HG03196 (cell line): ENCODE measurements around the gene DRD3.
A peak's percentile ranks its signal among the peaks of the same experiment; 100 is the strongest.

Source experiments
- ATAC-seq: cut with Tn5 transposase; IDR thresholded peaks from one replicate; pipeline ENCODE4 v1.9.1; 2021; ENCODE audit not compliant: unreplicated experiment

DRD3 gene

DNA sequence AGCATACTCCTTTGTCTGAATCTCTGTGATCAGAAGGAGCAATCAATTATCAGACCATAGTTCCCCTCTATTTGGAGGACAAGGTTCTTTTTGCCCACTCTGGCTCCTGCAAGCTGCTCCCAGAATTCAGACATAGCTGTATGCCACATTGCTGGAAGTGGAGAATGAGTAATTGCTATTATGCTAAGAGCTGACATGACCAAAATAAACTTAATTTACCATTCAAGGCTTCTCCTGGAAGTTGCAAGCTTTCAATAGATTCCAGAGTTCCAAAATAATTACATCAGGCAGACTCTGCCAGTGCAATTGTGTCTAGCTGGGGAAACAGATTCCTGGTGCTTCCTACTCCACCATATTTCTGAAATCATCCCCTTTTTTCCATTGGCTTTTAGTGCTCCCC, 7.6 kb upstream of the DRD3 start:
- no peak for ATAC-seq

DNA sequence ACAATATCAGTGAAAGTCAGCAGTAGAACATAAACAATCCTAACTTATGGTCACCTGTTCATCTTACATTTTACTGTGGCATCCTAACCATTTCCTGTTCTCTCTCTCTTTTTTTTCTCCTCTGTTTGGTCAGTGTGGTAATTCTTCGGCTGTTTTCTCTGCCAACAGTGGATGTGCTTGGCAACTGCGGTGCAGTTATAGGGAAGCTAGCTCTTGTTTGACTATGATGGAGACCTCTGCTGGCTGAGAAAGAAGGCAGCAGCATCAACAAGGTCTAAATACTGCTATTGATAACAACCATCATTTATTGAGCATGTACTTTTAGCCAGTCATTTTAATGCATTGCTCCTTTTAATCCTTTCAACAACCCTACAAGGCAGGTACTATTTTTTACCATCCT, 723 bp upstream of the DRD3 start:
- ATAC-seq = no peak

DNA sequence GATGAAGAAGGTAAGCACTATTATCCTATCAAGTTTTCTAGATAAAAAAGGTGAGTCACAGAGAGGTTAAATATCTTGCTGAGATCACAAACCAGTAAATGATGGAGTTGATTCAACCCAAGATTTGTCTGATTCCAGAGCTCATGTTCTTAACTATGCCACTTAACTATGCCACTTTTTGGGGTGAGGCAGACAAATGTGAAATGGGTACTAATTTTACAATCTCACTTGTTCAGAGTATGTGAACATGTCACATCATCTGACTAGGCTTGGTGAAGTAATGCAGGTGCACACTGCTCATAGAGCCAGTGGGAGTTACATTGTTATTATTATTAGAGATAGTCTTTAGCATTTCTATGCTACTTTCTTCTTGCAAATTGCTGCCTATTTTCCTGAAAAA, 2.0 kb downstream of the DRD3 start:
- ATAC-seq = no peak

DNA sequence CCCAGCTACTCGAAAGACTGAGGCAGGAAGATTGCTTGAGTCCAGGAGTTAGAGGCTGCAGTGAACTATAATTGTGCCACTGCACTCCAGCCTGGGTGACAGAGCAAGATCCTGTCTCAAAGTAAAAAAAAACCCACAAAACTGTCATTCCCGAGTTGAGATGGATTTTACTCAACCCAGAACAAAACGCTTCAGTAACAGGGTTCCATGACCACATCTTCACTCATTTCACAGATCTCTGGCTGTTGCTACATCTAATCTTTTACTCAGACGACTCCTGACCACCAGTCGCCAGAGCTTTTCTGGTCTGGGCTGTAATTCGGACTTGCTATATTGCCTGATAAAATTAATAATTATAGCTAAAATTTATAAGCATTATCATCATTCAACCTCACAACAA, 2.4 kb downstream of the DRD3 start:
- ATAC-seq = no peak

DNA sequence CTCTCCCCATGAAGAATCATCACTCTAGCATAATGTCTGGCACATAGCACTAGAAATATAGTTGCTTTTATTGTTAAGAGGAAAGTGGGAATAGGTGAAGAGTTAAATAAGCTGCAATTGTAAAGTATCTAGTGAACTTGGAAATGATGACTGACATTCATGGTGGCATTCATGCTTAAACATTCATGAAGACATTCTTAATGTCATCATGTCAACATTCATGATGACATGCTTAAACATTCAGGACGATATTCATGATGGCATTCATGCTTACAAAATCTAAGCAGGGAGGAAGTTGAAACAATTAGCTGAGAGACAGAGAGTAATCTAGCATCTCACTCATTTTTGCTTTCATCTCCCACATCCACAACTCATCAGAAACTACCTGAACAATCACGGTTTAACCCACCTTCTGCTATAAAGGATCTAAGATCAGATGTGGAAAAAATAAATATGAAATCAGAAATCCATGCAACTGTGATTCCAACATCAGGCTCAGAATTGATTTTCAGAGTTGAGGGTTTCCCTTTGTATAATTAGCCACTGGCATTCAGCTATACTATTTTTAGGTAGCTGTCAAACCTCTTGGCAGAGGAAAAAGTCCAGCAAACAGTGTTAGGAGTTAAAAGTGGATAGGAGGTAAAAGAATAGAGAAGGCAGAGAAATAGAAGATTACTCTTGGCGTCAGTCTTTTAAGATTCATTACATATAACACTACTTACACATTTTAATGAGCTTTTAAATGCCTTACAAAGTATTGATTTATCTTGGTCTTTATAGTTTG, 3.5 kb downstream of the DRD3 start:
- no peak for ATAC-seq

DNA sequence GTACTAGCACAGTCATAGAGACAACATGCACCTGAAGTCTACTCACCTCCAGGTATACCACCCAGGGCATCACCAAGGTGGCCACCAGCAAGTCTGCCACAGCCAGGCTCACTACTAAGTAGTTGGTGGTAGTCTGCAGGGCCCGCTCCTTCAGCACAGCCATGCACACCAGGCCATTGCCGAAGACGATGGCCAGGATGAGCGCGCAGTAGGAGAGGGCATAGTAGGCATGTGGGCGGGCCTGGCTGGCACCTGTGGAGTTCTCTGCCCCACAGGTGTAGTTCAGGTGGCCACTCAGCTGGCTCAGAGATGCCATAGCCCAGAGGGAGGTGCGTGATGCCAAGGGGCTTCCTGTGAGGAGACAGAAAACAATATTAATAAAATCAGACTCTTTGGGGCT, 7.2 kb downstream of the DRD3 start:
- ATAC-seq = no peak

DNA sequence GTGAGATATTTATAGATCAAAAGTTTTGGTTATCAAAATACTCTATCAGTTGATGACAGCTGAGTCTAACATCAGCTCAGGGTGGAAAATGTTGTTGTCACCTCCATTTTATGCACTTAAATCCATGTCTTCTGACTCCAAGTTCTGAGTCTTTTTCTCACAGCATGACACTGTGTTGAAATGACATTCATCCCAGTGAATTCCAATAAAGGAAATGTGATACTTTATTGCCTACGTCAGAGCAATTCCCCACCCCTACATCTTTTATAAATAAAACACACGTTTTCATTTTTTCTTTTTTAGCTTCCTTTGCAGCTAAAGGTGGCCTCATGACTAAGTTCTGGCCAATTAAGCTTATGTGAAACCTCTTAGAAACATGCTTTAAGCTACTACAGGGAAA, 10.7 kb downstream of the DRD3 start:
- ATAC-seq = no peak

DNA sequence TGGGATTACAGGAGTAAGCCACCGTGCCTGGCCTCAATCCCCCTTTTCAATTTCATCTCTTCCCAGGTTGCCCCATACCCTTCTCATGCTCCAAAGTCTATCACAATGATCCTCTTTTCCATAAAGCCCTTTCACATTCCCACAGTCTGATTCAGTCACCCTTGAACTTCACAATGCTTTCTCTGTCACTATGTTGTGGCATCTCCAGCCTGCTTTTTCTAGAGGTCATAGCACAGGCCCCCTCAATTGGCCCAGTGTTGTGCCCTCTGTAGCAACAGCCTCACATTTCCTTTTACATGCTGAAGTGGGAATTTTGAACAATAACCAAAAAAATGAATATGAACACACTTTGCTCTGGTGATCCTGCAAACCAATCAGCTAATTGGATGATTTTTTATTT, 21.5 kb downstream of the DRD3 start:
- no peak for ATAC-seq

DNA sequence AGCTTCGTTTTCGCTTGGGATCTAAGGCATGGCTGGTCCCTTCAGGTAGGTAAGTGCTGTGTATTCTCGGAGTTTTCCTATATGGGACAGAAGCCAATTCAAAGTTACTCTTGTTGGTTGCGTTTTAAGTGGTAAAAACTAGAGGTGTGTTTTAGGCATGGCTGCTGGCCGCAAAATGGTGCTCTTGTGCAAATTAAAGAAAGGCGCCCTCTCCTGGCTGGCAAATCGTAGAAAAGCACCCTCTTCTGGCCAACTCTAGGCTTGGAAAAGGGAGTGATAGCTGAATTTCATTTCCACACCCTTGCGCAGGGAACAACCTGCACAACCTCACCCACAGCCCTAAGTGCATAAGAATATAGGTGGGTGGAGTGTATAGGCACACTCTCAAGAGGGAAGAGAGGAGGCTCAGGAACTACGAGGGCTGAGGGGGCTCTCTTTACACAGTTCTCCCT, 23.5 kb downstream of the DRD3 start:
- ATAC-seq = no peak

DNA sequence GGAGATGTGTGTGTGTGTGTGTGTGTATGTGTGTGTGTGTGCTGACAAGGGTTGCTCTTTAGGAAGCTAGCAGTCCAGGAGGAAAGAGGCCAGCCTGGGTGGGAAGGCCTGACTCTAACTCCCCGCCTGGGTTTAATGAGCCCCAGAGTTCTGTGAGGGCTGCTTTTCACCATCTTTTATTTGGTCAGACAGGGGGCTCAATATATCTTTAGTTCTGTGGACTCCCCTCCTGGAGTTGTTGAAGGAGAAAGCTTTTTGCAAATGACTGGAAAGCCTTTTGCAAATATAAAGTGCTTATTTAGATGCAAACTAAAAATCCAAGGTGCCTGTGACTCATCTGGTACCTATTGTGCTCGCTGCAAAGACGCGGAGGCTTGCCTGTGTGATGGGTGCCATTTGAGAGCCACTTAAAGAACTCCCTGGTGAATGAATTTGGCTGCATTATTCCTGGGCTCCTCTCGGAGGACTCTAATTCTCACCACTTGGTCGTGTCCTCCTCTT, 24.5 kb downstream of the DRD3 start:
- no peak for ATAC-seq

DNA sequence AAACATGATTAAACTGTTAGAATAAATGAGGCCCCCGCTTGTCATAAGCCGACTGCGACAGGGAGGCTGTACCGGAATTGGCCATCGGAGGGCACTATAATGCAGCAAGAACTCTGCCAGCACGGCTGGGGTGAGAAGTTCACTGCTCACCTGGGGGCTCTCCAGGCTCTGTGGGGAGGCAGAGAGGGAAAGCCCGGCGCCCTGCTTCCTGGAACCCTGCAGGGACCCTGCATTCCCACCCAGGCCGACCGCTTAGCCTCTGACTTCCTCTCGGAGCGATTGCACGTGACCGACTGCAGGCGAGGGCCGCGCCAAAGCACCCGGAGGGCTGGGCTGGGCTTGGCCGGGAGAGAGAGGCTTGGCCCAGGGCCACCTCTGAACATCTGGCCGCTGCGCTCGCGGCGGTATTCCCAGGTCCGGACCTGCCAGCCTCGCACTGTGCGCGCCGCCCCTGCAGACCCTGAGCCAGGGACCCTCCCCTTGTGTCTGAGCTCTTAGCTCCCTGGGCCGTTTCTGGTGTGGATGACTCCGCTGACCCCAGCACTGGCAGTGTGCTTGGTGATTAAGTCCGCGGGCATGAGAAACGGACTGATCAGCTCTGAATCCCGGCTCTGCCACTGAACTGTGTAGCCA, 26.2 kb downstream of the DRD3 start:
- ATAC-seq = peak; percentile 91

DNA sequence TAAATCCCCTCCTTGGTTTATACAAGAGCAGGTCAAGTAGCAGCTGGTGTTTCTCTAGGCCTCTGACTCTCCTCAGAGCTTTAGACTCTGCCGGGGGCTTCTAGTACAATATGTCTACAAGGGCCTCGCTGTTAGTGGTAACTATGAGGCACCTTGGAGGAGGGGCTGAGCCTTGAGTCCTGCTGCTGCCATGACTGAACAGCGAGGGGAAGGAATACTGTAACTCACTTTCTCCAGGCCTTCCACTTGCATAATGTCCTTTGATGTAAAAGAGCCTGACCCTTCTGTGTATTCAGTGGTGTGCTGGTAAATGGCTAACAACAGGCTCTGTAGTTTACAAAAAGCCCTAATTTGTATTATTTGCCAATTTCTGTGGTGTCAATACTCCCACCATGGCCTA, 27.8 kb downstream of the DRD3 start:
- ATAC-seq = no peak

DNA sequence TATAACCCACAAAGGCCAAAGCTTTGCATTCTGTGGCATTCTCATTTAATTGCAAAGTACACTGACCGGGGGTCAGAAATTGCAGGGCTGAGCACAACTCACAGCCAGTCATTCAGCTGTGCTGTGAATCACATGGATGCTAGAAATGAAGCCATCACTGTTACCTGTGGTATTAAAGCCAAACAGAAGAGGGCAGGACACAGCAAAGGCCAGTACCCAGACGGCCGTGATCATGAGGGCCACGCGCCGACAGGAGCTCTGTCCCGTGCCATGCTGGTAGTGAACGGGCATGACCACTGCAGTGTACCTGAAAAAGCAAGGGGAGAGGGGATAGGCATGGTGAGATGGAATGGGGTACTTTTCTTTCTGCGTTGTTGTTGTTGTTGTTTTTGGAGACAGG, 31.6 kb downstream of the DRD3 start:
- no peak for ATAC-seq

DNA sequence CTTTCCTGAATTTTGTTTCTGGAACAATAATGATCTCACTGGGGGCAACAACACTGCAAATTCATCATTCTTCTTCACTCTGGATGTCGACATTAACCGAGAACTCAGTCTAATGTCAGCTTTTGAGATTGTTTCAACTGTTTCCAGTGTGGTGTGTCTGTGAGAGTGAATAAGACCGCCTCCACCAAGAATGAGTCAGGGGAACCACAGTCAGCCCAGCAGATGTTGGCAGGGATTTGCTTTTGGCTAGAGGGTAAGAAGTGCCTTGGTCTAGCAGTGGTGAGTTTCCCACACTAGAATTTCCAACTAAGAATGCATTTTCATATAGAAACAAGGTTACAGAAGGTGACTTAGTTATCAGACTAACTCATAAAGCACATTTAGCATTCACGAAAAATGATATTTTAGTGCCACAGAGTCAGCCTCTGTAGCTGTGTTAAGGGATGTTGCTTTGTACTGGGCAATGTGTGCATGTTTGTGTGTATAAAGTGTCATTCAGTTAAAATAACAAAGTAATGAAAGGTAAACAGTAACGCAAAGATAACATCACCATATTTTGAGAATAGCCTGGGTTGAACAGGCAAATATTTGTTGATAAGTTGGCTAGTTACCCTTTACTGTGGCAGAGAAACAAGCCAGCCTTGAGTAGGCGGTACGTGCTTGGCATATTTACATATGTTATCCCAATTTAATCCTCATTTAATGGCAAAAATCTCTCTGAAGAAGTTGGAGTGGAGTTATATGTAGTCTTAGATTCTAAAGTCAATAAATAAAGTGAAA, 33.8 kb downstream of the DRD3 start:
- no peak for ATAC-seq

DNA sequence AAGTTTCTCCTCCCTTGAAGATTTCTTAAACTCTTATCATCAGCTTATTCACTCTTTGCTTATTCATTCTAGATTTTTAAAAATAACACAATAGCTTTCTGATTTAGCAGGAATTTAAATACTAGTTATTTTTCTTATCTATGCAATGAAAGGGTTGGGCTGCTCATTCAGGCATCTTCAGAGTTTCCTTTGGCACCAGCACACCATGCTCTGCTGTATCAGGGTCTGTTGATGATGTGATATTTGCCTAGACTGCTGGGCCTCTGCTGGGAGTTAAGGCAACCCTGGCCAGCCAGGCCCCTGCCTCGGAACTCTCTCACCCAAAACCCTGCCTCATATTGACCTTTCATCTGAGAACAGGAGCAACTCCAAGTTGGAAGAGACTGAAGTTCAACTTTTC, 35.0 kb downstream of the DRD3 start:
- no peak for ATAC-seq

DNA sequence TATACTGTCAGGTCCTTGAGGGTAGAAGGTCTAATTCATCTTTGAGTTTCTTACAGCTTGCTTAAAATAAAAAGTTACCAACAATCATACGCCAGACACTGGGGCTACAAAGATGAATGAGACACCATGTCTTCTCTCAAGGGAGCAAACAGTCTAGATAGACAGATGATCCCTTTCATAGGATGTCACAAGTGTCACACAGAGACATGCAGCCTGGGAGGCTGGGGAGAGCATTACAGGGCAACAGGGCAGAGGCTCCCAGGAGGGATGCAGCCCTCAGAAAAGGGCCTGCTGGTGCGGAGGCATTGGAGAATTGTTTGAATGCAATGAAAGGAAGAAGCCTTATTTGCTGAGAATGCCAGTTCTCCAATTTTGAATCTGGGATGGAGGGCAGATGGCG, 39.0 kb downstream of the DRD3 start:
- no peak for ATAC-seq

DNA sequence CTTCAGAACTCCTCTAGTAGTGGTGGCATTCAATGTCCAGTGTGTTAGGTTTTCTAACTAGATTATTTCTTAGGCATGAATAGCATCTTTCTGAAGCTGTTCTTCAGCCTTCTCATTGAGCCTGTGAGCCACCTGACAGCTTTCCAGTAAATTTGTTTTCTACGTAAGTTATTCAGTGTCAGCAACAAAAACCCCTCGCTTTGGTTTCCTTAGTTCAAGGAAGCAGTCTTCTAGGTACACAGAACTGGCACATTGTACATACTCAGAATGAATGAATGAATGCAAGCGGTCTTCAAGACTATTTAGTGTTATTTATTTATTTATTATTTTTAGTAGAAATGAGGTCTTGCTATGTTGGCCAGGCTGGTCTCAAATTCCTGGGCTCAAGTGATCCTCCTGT, 44.9 kb downstream of the DRD3 start:
- no peak for ATAC-seq

DNA sequence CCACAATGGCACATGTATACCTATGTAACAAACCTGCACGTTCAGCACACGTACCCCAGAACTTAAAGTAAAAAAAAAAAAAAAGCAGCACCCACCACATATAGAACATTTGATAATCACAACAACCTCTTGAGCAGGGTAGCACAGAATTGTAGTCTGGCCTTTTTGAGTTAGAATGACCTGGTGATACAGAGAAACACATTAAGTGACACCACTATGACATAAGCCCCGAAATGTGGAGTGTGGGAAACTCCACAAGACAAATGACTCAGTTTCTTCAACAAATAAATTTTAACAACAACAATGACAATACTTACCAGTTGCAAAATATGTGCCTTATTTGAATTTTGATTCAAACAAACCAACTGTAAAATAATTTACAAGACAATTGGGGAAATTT, 46.4 kb downstream of the DRD3 start:
- ATAC-seq = no peak

DNA sequence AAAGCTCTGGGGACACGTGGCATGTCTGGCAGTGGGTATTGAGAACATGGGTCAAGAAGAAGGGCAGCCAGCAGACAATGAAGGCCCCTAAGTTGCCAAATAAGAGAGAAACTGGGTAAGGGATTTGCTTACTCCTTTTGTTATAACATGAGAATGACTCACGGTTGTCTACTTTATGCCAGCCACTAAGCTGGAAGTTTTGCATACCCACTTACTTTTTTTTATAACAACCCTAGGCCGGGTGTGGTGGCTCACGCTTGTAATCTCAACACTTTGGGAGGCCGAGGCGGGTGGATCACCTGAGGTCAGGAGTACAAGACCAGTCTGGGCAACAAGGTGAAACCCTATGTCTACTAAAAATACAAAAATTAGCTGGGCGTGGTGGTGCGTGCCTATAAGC, 50.0 kb downstream of the DRD3 start:
- no peak for ATAC-seq

DNA sequence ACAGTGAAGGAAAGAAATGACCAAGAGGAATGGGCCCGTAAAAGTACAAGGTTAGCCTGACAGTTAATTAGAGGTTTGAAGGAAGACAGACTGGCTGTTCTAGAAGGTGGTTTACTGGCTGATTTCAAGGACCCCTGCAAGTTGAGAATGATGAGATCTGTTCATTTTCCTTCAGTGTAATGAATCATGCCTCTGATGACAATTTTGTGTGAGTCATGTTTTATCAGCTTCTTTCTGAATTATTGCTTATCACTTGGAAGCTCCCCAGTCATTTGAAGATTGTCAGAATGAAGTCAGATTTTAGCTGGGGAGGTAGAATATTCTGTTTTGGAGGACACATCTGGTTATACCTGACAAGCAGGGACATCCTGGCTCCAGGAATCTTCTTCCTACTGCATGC, 50.6 kb downstream of the DRD3 start:
- no peak for ATAC-seq

DNA sequence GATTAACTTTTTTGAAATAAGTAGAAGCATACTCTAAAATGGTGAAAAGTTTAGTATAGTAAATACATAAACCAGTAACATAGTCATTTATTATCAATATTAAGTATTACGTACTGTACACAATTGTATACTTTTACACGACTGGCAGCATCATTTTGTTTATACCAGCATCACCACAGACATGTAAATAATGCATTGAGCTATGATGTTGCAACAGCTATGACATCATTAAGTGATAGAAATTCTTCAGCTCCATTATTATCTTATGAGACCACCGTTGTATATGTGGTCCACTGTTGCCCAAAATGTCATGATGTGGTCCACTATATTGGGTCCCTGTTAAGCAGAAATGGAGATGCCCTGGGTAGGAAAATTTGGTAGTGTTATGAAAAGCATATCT, 51.3 kb downstream of the DRD3 start:
- ATAC-seq = no peak

DNA sequence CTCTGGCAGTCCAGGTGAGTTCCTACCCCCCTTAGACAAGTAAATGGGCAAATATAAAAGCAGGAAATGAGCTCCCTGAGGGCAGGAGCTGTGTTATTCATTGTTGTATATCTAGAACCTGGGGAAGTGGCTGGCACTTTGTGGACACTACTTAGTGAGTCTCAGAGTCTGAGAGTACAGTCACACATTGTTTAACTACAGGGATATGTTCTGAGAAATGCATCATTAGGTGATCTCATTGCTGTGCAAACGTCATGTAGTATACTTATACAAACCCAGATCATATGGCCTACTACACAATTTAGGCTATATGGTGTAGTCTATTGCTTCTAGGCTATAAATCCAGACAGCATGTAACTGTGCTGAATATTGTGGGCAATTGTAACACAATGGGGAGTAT, 52.4 kb downstream of the DRD3 start:
- ATAC-seq = no peak
